ENCODE data around the gene CUL5. TPM values are rescaled to one million over a fixed set of nuclear protein-coding genes. Genes with fewer than 3 reads are reported as not detected.
A peak's percentile ranks its signal among the peaks of the same experiment; 100 is the strongest.
"Not testable (repeated sequence)": the region's sequence is repeated elsewhere in the genome, so short reads cannot be mapped to it uniquely, and the experiment has no call there.

CUL5 gene
- total and polyA plus RNA-seq, 5 donors from 2014 or later: 24.9 to 53.1 (median 36.1) TPM

DNA sequence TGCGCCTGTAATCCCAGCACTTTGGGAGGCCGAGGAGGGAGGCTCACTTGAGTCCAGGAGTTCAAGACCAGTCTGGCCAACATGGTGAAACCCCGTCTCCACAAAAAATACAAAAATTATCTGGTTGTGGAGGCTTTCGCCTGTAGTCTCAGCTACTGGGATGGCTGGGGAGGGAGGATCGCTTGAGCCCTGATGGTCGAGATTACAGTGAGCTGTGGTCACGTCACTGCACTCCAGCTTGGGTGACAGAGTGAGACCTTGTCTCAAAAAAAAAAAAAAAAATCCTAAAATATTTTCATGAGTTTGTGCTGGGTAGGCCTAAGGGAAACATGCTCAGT, 112.2 kb downstream of the CUL5 start:
- H3K9me3 ChIP-seq (ENCODE audit: control insufficient read depth in 2 of 2, low read length in 2 of 2); H3K36me3 ChIP-seq (ENCODE audit: control insufficient read depth, insufficient read depth, low read length); ATAC-seq (ENCODE audit: low read depth in 2 of 2); H3K27me3 Mint-ChIP-seq; H3K36me3 Mint-ChIP-seq; H3K27me3 ChIP-seq (ENCODE audit: control insufficient read depth, insufficient read depth, low read length); H3K9me3 Mint-ChIP-seq; DNase-seq: not testable (repeated sequence)
- peaks cover 31 to 40% (median 37%) of the 10 kb centered on the region in 4 donors for H3K4me1 Mint-ChIP-seq
- H3K4me3 Mint-ChIP-seq: peak overlapping the region; percentile 91 to 97 (median 96)
- H3K27ac ChIP-seq (ENCODE audit: insufficient read depth, low read length, poor library complexity, severe bottlenecking): peak overlapping the region; percentile 68
- peaks cover 29% of the 10 kb centered on the region for H3K4me1 ChIP-seq (ENCODE audit: control insufficient read depth, insufficient read depth, low read length, poor library complexity, severe bottlenecking)
- H3K4me3 ChIP-seq (ENCODE audit: low read depth, low read length): peak overlapping the region; percentile 66
- peak overlapping the region in 2 of 3 donors; percentile 62 to 92 for H3K27ac Mint-ChIP-seq

DNA sequence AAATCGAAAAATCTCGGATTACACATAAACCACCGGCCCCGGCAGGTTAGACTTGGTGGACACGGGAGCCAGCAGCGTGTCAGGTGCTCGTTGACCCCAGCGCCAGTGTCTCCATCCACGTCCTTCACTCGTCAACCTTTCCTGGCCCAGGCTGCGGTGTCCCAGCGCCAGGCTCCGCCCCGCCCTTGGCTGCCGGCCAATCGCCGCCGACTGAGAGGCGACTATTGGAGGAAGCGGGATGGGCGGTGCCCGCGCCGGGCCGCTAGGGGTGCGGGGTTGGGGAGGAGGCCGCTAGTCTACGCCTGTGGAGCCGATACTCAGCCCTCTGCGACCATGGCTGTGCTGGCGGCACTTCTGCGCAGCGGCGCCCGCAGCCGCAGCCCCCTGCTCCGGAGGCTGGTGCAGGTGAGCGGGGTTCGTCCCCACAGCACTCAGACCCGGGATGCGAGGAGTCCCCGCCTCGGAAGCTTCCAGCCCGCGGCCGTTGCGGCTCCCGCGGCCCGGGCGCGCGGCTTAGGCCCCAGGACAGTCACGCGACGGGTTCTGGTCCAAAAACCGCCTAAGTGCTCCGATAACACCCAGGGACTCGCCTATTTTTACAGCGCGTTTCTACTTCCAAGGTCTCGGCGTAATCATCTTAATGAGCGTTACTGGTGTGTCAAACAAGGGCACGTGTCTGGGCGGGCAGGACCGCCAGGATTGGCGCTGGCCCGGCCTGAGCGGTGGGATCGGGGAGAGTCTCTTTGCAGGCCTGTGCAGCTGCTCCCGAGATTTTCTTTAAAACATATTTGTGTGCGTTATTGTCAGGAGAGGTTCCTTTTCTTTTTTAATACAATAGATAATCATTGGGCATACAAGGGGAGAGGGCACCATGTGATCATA, 112.8 kb downstream of the CUL5 start, which contains the start of gene ACAT1:
TSS of gene ACAT1 (plus strand) at position 294 of the 882 bp plus-strand sequence. CDS start at position 334, 40 bp downstream.
- peak within 1 kb of the TSS; percentile 82 for H3K4me3 ChIP-seq (ENCODE audit: low read depth, low read length)
- H3K4me3 Mint-ChIP-seq: peak within 1 kb of the TSS; percentile 91 to 97 (median 96)
- peak within 1 kb of the TSS; percentile 68 for H3K27ac ChIP-seq (ENCODE audit: insufficient read depth, low read length, poor library complexity, severe bottlenecking)
- H3K27ac Mint-ChIP-seq: peak within 1 kb of the TSS; percentile 87 to 92 (median 89)
- peak; percentile 92 to 94 (median 94) for DNase-seq
- peaks cover 29% of the 10 kb centered on the region for H3K4me1 ChIP-seq (ENCODE audit: control insufficient read depth, insufficient read depth, low read length, poor library complexity, severe bottlenecking)
- peaks cover 35 to 45% (median 41%) of the 10 kb centered on the region in 4 donors for H3K4me1 Mint-ChIP-seq
- peak; percentile 99 to 100 for ATAC-seq (ENCODE audit: low read depth in 2 of 2)
- H3K9me3 ChIP-seq (ENCODE audit: control insufficient read depth in 2 of 2, low read length in 2 of 2): no peaks in the 10 kb centered on the region
- peaks cover 0 to 1% (median 0%) of the 10 kb centered on the region in 7 donors for H3K9me3 Mint-ChIP-seq
- no peaks in the 10 kb centered on the region for H3K27me3 ChIP-seq (ENCODE audit: control insufficient read depth, insufficient read depth, low read length)
- H3K36me3 Mint-ChIP-seq: peaks cover 10% of the 10 kb centered on the region
- H3K36me3 ChIP-seq (ENCODE audit: control insufficient read depth, insufficient read depth, low read length): no peaks in the 10 kb centered on the region
- H3K27me3 Mint-ChIP-seq: no peaks in the 10 kb centered on the region

DNA sequence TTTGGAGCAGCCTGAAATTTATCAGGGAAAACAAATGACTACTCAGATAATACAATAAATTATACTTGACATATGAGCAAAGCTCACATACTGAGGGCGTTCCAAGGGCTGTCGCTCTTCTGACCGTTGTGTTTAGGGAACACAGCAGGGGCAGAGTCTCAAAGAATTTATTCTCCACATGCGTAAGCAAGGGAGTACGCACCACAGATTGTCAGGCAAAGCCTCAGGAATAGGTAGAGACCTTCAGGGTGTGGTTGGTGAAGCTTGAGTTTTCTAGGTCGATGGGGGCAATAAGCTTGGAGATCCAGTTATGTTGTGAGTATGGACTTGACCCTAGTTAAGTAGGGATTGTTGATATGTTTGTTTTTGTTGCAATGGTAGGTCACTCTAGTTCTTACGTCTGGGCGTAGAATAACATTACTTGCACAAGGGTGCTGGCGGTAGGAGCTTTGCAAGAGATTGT, 113.5 kb downstream of the CUL5 start:
- H3K27me3 ChIP-seq (ENCODE audit: control insufficient read depth, insufficient read depth, low read length): no peaks in the 10 kb centered on the region
- H3K4me1 ChIP-seq (ENCODE audit: control insufficient read depth, insufficient read depth, low read length, poor library complexity, severe bottlenecking): peaks cover 29% of the 10 kb centered on the region
- no peak overlapping the region for H3K27ac ChIP-seq (ENCODE audit: insufficient read depth, low read length, poor library complexity, severe bottlenecking)
- no peaks in the 10 kb centered on the region for H3K36me3 ChIP-seq (ENCODE audit: control insufficient read depth, insufficient read depth, low read length)
- Mint-ChIP-seq H3K27me3 (no peaks in the 10 kb centered on the region), H3K9me3 (peaks cover 0 to 1% (median 0%) of the 10 kb centered on the region in 7 donors), H3K36me3 (peaks cover 10% of the 10 kb centered on the region), H3K27ac (peak overlapping the region in 2 of 3 donors; percentile 89 to 92), H3K4me3 (peak overlapping the region; percentile 91 to 97 (median 96)), H3K4me1 (peaks cover 36 to 47% (median 42%) of the 10 kb centered on the region in 4 donors)
- ATAC-seq (ENCODE audit: low read depth in 2 of 2) (no peak), DNase-seq (no peak)
- H3K9me3 ChIP-seq (ENCODE audit: control insufficient read depth in 2 of 2, low read length in 2 of 2): no peaks in the 10 kb centered on the region
- peak overlapping the region; percentile 82 for H3K4me3 ChIP-seq (ENCODE audit: low read depth, low read length)

DNA sequence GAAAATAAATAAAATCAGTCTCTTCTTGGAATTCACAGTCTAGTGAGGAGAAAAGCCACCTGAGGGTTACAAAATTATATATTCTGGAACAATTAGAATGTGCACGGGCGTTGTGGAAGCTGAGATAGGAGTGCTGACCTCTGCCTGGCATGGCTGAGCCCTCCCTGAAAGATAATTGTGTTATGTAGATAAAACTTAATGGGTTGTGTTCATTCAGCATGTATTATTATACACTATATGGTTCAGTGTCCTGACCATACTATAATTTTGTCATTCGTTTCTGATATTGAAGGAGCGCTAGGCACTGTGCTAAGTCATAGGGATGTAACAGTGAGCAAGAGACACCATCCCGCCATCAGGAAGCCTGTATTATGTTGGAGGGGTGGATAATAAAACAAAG, 116.4 kb downstream of the CUL5 start:
- peak overlapping the region in 2 of 4 donors; percentile 3 to 81 for H3K4me3 Mint-ChIP-seq
- H3K27ac Mint-ChIP-seq: peak overlapping the region; percentile 32 to 74 (median 62)

DNA sequence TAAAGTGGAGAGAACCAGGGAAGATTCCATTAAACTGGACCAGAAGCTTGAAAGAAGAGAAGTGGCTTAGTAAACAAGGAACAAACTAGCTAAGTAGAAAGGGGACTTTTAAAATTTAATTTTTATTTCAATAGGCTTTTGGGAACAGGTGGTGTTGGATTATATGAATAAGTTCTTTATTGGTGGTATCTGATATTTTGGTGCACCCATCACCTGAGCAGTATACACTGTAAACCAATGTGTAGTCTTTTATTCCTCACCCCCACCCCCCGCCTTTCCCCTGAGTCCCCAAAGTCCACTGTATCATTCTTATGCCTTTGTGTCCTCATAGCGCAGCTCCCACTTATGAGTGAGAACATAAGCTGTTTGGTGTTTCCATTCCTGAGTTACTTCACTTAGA, 120.1 kb downstream of the CUL5 start:
- Histone ChIP-seq H3K27ac (ENCODE audit: insufficient read depth, low read length, poor library complexity, severe bottlenecking) (no peak overlapping the region), H3K4me1 (ENCODE audit: control insufficient read depth, insufficient read depth, low read length, poor library complexity, severe bottlenecking) (peaks cover 8% of the 10 kb centered on the region), H3K27me3 (ENCODE audit: control insufficient read depth, insufficient read depth, low read length) (no peaks in the 10 kb centered on the region), H3K4me3 (ENCODE audit: low read depth, low read length) (no peak overlapping the region), H3K9me3 (ENCODE audit: control insufficient read depth in 2 of 2, low read length in 2 of 2) (no peaks in the 10 kb centered on the region), H3K36me3 (ENCODE audit: control insufficient read depth, insufficient read depth, low read length) (peaks cover 5% of the 10 kb centered on the region)
- Mint-ChIP-seq H3K9me3 (peaks cover 0 to 3% (median 0%) of the 10 kb centered on the region in 7 donors), H3K4me1 (peaks cover 23 to 46% (median 33%) of the 10 kb centered on the region in 4 donors), H3K4me3 (no peak overlapping the region), H3K36me3 (peaks cover 22% of the 10 kb centered on the region), H3K27me3 (no peaks in the 10 kb centered on the region), H3K27ac (peak overlapping the region in 1 of 3 donors; percentile 23)
- no peak for ATAC-seq (ENCODE audit: low read depth in 2 of 2)
- no peak for DNase-seq

More for the DNA sequence above, 116.4 kb downstream of the CUL5 start:
- DNase-seq (no peak), ATAC-seq (ENCODE audit: low read depth in 2 of 2) (no peak)
- no peaks in the 10 kb centered on the region for H3K9me3 ChIP-seq (ENCODE audit: control insufficient read depth in 2 of 2, low read length in 2 of 2)
- H3K27me3 ChIP-seq (ENCODE audit: control insufficient read depth, insufficient read depth, low read length): no peaks in the 10 kb centered on the region
- H3K36me3 ChIP-seq (ENCODE audit: control insufficient read depth, insufficient read depth, low read length): no peaks in the 10 kb centered on the region
- Mint-ChIP-seq H3K27me3 (no peaks in the 10 kb centered on the region), H3K36me3 (peaks cover 18% of the 10 kb centered on the region), H3K9me3 (peaks cover 0 to 3% (median 0%) of the 10 kb centered on the region in 7 donors), H3K4me1 (peaks cover 40 to 62% (median 48%) of the 10 kb centered on the region in 4 donors)
- H3K27ac ChIP-seq (ENCODE audit: insufficient read depth, low read length, poor library complexity, severe bottlenecking): no peak overlapping the region
- peaks cover 29% of the 10 kb centered on the region for H3K4me1 ChIP-seq (ENCODE audit: control insufficient read depth, insufficient read depth, low read length, poor library complexity, severe bottlenecking)
- no peak overlapping the region for H3K4me3 ChIP-seq (ENCODE audit: low read depth, low read length)

DNA sequence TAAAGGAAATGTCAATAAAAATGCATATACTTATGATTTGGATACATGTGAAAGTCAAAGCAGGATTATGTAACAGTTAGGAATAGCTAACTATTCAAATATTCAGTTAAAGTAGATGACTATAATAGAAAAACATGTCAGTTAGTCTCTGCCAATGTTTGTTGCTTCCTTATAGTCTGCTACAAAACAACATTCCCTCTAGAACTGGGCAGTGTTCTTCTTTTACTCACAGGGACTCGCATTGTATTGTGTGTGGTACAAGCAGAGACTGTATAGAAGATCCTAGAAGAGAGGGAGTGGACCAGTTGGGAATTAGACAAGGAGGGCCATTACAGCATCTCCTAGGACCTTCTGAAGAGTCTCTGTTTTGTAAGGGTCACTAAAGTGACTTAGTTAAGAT, 123.3 kb downstream of the CUL5 start:
- peaks cover 0 to 2% (median 0%) of the 10 kb centered on the region in 7 donors for H3K9me3 Mint-ChIP-seq
- H3K27ac ChIP-seq (ENCODE audit: insufficient read depth, low read length, poor library complexity, severe bottlenecking): no peak overlapping the region
- H3K4me3 Mint-ChIP-seq: peak overlapping the region in 1 of 4 donors; percentile 69
- peaks cover 16% of the 10 kb centered on the region for H3K36me3 Mint-ChIP-seq
- no peaks in the 10 kb centered on the region for H3K27me3 ChIP-seq (ENCODE audit: control insufficient read depth, insufficient read depth, low read length)
- H3K4me1 ChIP-seq (ENCODE audit: control insufficient read depth, insufficient read depth, low read length, poor library complexity, severe bottlenecking): no peaks in the 10 kb centered on the region
- H3K4me1 Mint-ChIP-seq: peaks cover 10 to 36% (median 20%) of the 10 kb centered on the region in 4 donors
- H3K4me3 ChIP-seq (ENCODE audit: low read depth, low read length): no peak overlapping the region
- peak overlapping the region in 2 of 3 donors; percentile 42 to 52 for H3K27ac Mint-ChIP-seq
- ATAC-seq (ENCODE audit: low read depth in 2 of 2) (no peak), DNase-seq (no peak)
- H3K27me3 Mint-ChIP-seq: no peaks in the 10 kb centered on the region
- H3K9me3 ChIP-seq (ENCODE audit: control insufficient read depth in 2 of 2, low read length in 2 of 2): no peaks in the 10 kb centered on the region
- peaks cover 18% of the 10 kb centered on the region for H3K36me3 ChIP-seq (ENCODE audit: control insufficient read depth, insufficient read depth, low read length)

DNA sequence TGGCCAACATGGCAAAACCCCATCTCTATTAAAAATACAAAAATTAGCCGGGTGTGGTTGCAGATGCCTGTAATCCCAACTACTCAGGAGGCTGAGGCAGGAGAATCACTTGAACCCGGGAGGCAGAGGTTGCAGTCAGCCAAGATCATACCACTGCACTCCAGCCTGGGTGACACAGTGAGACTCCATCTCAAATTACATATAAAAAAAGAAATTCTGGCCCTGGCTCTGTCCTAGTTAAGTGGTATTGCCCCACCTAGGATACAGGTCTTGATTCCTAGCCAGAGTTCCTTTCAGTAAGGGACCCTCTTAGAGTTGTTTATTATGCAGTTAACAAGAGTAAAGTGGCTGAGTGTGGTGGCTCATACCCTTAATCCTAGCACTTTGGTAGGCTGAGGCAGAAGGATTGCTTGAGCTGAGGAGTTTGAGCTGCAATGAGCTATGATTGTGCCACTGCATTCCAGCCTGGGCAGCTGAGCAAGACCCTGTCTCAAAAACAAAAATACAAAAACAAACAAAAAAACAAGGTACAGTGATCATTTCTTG, 124.4 kb downstream of the CUL5 start:
- H3K4me1 ChIP-seq (ENCODE audit: control insufficient read depth, insufficient read depth, low read length, poor library complexity, severe bottlenecking); H3K27me3 ChIP-seq (ENCODE audit: control insufficient read depth, insufficient read depth, low read length); DNase-seq; H3K4me3 Mint-ChIP-seq; H3K36me3 Mint-ChIP-seq; H3K27me3 Mint-ChIP-seq; H3K27ac ChIP-seq (ENCODE audit: insufficient read depth, low read length, poor library complexity, severe bottlenecking); H3K9me3 ChIP-seq (ENCODE audit: control insufficient read depth in 2 of 2, low read length in 2 of 2); H3K4me3 ChIP-seq (ENCODE audit: low read depth, low read length); ATAC-seq (ENCODE audit: low read depth in 2 of 2); H3K9me3 Mint-ChIP-seq: not testable (repeated sequence)
- H3K27ac Mint-ChIP-seq: peak overlapping the region in 2 of 3 donors; percentile 52 to 79
- peaks cover 14 to 28% (median 22%) of the 10 kb centered on the region in 4 donors for H3K4me1 Mint-ChIP-seq
- peaks cover 19% of the 10 kb centered on the region for H3K36me3 ChIP-seq (ENCODE audit: control insufficient read depth, insufficient read depth, low read length)
